ENCODE measurements around the gene CNPY1.

- TF ChIP-seq CTCF (IDR thresholded peaks at IDR 0.05; ENCODE audit: borderline replicate concordance, extremely low read depth, low read length, poor library complexity, severe bottlenecking), result no peak
- TF ChIP-seq EZH2 (IDR thresholded peaks at IDR 0.05; ENCODE audit: borderline replicate concordance, low read depth, low read length, severe bottlenecking), result no peak
Observed at GRCh38 chr7:155571581-155572345, 25.4 kb upstream of the CNPY1 start.

Measured in DND-41 (cell line).